Sigmoid colon (tissue), 7 donors: ENCODE data around the gene HMCN2. TPM values are rescaled to one million over a fixed set of nuclear protein-coding genes. Genes with fewer than 3 reads are reported as not detected.

Experiments
- DNase-seq: peaks from one replicate; pipeline ENCODE4 v3.0.0-alpha.2; 2019
- H3K27ac ChIP-seq, 4 donors: fragments of 200-600 bp; sonication (generic); one replicate each; pipeline ENCODE4 v1.5.1; 2016 to 2019; ENCODE audit warnings: mild to moderate bottlenecking in 1 of 4
- H3K27me3 ChIP-seq, 3 donors: fragments of 200-600 bp; sonication (generic); one replicate each; pipeline ENCODE4 v1.5.1; 2019; ENCODE audit warnings: mild to moderate bottlenecking in 1 of 3
- H3K36me3 ChIP-seq, 4 donors: fragments of 200-600 bp; sonication (generic); one replicate each; pipeline ENCODE4 v1.5.1; 2016 to 2019
- H3K4me1 ChIP-seq, 4 donors: fragments of 200-600 bp; sonication (generic); one replicate each; pipeline ENCODE4 v1.5.1; 2017 to 2019
- H3K4me3 ChIP-seq, 4 donors: fragments of 200-600 bp; sonication (generic); one replicate each; pipeline ENCODE4 v1.5.1; 2017 to 2019; ENCODE audit warnings: mild to moderate bottlenecking in 2 of 4, moderate library complexity in 1 of 4
- H3K9me3 ChIP-seq, 4 donors: fragments of 200-600 bp in 3 of 4; sonication (generic) in 3 of 4; one replicate each; pipeline versions ENCODE4 v1.5.1 to v1.6.1; 2013 to 2019
- EP300 ChIP-seq, 4 donors: sonication (generic); formaldehyde crosslinking; IDR thresholded peaks; one replicate each; pipeline ENCODE4 v1.6.1; 2017; ENCODE audit warnings: antibody characterized with exemption in 4 of 4
- POLR2A ChIP-seq, 2 donors: fragments of 450-650 bp; IDR thresholded peaks; one replicate each; pipeline ENCODE4 v1.6.1; 2016; ENCODE audit warnings: antibody characterized with exemption in 2 of 2, mild to moderate bottlenecking in 2 of 2, moderate library complexity in 2 of 2
- POLR2AphosphoS5 ChIP-seq, 4 donors: sonication (generic); formaldehyde crosslinking; IDR thresholded peaks; one replicate each; pipeline ENCODE4 v1.6.1; 2017; ENCODE audit warnings: antibody characterized with exemption in 4 of 4
- WGBS, 2 donors: extraction: QIAGEN DNeasy Blood & Tissue Kit; methylation state at CpG; one replicate each; pipeline ENCODE4 v1.1.7; 2013; 5-methylcytosine and 5-hydroxymethylcytosine counted together
- intact Hi-C: fragments of 100-400 bp; cut with DNase I; formaldehyde crosslinking; loops from one replicate; pipeline ENCODE4 v1.15.1; 2023
- polyA plus RNA-seq, 3 donors: library from polyadenylated mRNA; stranded (reverse); fragments of 200-250 nt; gene quantifications; one replicate each; pipeline ENCODE4 v1.2.3, GENCODE V29; 2013
- total RNA-seq, 4 donors: library from RNA; depleted of rRNA; stranded (reverse); fragments of >200 nt; gene quantifications; one replicate each; pipeline ENCODE4 v1.1.0, GENCODE V29; 2016
- TF ChIP-seq, protein P1 (sequence below), 4 experiments: fragments of 450-650 bp in 3 of 4; fragments of 200-600 bp in 1 of 4; IDR thresholded peaks; one replicate each; pipeline ENCODE4 v1.5.1; 2016 to 2019; ENCODE audit warnings: antibody characterized with exemption in 4 of 4, mild to moderate bottlenecking in 3 of 4, moderate library complexity in 2 of 4
- donor health status: healthy with polysubstance abuse.
- donor health status: Bipolar disorder and iron deficiency.
- donor health status: healthy.

HMCN2 gene
- total and polyA plus RNA-seq, 7 donors, result 3.6 to 106 (median 13.2) TPM

GRCh38 chr9:130471411-130472183, 206.0 kb downstream of the HMCN2 start:
- Histone ChIP-seq H3K36me3 (peaks cover 0 to 31% (median 6%) of the 10 kb centered on the region in 4 donors), H3K4me1 (no peaks in the 10 kb centered on the region), H3K27me3 (no peaks in the 10 kb centered on the region), H3K4me3 (no peak overlapping the region), H3K9me3 (no peaks in the 10 kb centered on the region), H3K27ac (no peak overlapping the region)
- intact Hi-C loops, result no loop called here
- no peak for DNase-seq
- WGBS, 2 donors, result 54 to 80% methylated on average over 20 of the region's 20 CpGs
- TF ChIP-seq POLR2AphosphoS5 (IDR thresholded peaks at IDR 0.05) (no peak), EP300 (IDR thresholded peaks at IDR 0.05) (no peak), POLR2A (IDR thresholded peaks at IDR 0.05) (no peak)
- TF ChIP-seq, protein P1, sequence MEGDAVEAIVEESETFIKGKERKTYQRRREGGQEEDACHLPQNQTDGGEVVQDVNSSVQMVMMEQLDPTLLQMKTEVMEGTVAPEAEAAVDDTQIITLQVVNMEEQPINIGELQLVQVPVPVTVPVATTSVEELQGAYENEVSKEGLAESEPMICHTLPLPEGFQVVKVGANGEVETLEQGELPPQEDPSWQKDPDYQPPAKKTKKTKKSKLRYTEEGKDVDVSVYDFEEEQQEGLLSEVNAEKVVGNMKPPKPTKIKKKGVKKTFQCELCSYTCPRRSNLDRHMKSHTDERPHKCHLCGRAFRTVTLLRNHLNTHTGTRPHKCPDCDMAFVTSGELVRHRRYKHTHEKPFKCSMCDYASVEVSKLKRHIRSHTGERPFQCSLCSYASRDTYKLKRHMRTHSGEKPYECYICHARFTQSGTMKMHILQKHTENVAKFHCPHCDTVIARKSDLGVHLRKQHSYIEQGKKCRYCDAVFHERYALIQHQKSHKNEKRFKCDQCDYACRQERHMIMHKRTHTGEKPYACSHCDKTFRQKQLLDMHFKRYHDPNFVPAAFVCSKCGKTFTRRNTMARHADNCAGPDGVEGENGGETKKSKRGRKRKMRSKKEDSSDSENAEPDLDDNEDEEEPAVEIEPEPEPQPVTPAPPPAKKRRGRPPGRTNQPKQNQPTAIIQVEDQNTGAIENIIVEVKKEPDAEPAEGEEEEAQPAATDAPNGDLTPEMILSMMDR (IDR thresholded peaks at IDR 0.05), result no peak

DNA sequence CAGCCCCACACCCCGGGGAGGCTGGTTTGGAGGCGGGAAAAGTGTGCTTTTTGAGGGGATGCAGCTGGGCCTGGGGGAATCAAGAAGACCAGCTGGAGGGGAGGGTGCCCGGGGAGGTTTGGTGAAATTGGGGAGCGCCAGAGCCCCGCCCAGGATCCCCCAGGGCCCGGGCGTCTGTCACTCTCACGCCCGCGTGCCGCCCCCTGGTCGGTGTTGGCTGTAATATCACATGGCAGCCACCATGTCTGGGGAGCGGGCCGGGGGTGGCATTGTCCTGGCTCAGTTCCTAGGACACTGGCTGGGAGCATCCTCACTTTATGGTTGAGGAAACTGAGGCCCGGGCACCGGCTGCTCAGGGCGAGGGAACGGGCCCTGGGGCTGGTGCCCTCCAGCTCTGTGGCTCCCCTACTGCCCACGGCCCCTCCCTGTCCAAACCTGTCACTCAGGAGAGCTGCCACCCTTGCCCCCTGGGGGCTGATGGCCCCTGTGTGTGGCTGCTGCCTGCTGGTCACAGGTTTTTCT, 206.7 kb downstream of the HMCN2 start:
- H3K27ac ChIP-seq, result no peak overlapping the region
- TF ChIP-seq, protein P1 (IDR thresholded peaks at IDR 0.05), result no peak
- TF ChIP-seq EP300 (IDR thresholded peaks at IDR 0.05) (no peak), POLR2AphosphoS5 (IDR thresholded peaks at IDR 0.05) (no peak), POLR2A (IDR thresholded peaks at IDR 0.05) (no peak)
- H3K4me3 ChIP-seq, result no peak overlapping the region
- intact Hi-C loops, result no loop called here
- H3K4me1 ChIP-seq, result no peaks in the 10 kb centered on the region
- 76 to 86% methylated on average over 19 of the region's 19 CpGs for WGBS, 2 donors
- peaks cover 0 to 33% (median 4%) of the 10 kb centered on the region in 4 donors for H3K36me3 ChIP-seq
- DNase-seq, result no peak
- H3K27me3 ChIP-seq, result no peaks in the 10 kb centered on the region
- no peaks in the 10 kb centered on the region for H3K9me3 ChIP-seq

DNA sequence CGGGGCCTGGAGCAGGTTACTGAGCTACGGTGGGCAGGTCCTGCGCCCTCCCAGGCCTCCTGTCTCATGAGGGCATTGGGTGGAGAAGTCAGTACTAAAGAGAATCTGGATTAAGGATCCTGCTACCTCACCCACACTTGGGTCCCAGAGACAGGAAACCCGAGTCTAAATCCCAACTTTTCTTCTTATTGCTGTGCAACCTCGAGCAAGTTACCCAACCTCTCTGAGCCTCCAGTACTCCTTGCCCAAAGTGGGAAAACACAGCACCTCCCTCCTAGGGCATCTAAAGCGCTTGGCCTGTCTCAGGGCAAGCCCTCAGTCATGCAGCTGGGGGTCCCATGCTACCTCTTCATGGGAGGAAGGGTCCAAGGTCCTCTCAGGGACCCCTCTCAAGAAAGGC, 207.4 kb downstream of the HMCN2 start:
- H3K27me3 ChIP-seq, result no peaks in the 10 kb centered on the region
- no peak overlapping the region for H3K4me3 ChIP-seq
- H3K4me1 ChIP-seq, result no peaks in the 10 kb centered on the region
- no peak for TF ChIP-seq POLR2A (IDR thresholded peaks at IDR 0.05)
- TF ChIP-seq, protein P1 (IDR thresholded peaks at IDR 0.05), result no peak
- TF ChIP-seq POLR2AphosphoS5 (IDR thresholded peaks at IDR 0.05), result no peak
- TF ChIP-seq EP300 (IDR thresholded peaks at IDR 0.05), result no peak
- DNase-seq, result no peak
- no peak overlapping the region for H3K27ac ChIP-seq
- 91 to 94% methylated on average over 6 of the region's 6 CpGs for WGBS, 2 donors
- no peaks in the 10 kb centered on the region for H3K9me3 ChIP-seq
- intact Hi-C loops, result no loop called here
- H3K36me3 ChIP-seq, result peaks cover 0 to 31% (median 4%) of the 10 kb centered on the region in 4 donors

GRCh38 chr9:130473566-130473965, 208.0 kb downstream of the HMCN2 start:
- Histone ChIP-seq H3K4me3 (no peak overlapping the region), H3K27me3 (no peaks in the 10 kb centered on the region), H3K27ac (no peak overlapping the region), H3K36me3 (peaks cover 0 to 31% (median 4%) of the 10 kb centered on the region in 4 donors), H3K4me1 (no peaks in the 10 kb centered on the region), H3K9me3 (no peaks in the 10 kb centered on the region)
- TF ChIP-seq EP300 (IDR thresholded peaks at IDR 0.05) (no peak), POLR2AphosphoS5 (IDR thresholded peaks at IDR 0.05) (no peak), POLR2A (IDR thresholded peaks at IDR 0.05) (no peak)
- TF ChIP-seq, protein P1 (IDR thresholded peaks at IDR 0.05), result no peak
- no peak for DNase-seq
- intact Hi-C loops, result no loop called here
- WGBS, 2 donors, result 62 to 80% methylated on average over 13 of the region's 13 CpGs
